ENCODE measurements around the gene APBA2. TPM values are rescaled to one million over a fixed set of nuclear protein-coding genes. Genes with fewer than 3 reads are reported as not detected.

The APBA2 gene
- total RNA-seq, 2 donors from 2014 or later: 2.3 to 3.8 TPM

GRCh38 chr15:29126208-29126536, 240.4 kb downstream of the APBA2 start:
- Mint-ChIP-seq H3K27me3 (peaks cover 3% of the 10 kb centered on the region), H3K27ac (no peak overlapping the region), H3K9me3 (no peaks in the 10 kb centered on the region), H3K4me3 (no peak overlapping the region), H3K4me1 (no peaks in the 10 kb centered on the region), H3K36me3 (ENCODE audit: low read depth) (no peaks in the 10 kb centered on the region)
- ATAC-seq (replicated peaks): no peak

DNA sequence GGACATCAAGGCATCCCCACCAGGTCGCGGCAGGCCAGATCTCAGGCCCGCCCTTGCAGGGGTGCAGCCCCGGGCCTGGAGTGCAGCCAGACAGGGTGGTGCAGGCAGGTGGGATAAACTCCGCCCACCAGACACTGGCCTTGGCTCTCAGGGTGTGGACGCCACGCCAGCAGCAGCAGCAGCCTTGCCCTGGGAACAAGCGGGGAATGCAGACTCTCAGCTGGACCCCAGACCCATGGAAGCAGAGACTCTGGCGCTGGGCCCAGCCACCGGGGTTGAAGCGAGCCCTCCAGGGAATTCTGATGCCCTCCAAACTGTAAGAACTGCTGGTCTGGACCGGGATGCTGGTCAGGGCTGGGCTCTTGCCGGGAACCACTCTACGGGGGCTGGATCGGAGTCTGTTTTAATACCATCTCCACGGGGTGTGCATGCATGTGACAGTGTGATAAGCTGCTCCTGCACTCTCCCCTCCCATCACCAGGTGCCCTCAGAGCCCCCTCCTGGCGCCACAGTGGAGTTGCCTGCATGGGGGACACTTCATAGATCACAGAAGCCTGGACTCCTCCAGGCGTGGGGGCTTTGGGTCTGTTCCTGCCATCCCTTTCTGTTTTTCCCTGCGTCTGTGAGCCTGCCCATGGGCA, 241.2 kb downstream of the APBA2 start:
- ATAC-seq (replicated peaks): no peak
- H3K4me3 Mint-ChIP-seq: no peak overlapping the region
- no peaks in the 10 kb centered on the region for H3K9me3 Mint-ChIP-seq
- H3K36me3 Mint-ChIP-seq (ENCODE audit: low read depth): no peaks in the 10 kb centered on the region
- no peak overlapping the region for H3K27ac Mint-ChIP-seq
- H3K4me1 Mint-ChIP-seq: no peaks in the 10 kb centered on the region
- H3K27me3 Mint-ChIP-seq: peaks cover 6% of the 10 kb centered on the region

- no peak overlapping the region for H3K4me3 Mint-ChIP-seq
- no peaks in the 10 kb centered on the region for H3K9me3 Mint-ChIP-seq
- no peak for ATAC-seq (replicated peaks)
- H3K27ac Mint-ChIP-seq: no peak overlapping the region
- H3K27me3 Mint-ChIP-seq: peaks cover 6% of the 10 kb centered on the region
- H3K4me1 Mint-ChIP-seq: no peaks in the 10 kb centered on the region
- no peaks in the 10 kb centered on the region for H3K36me3 Mint-ChIP-seq (ENCODE audit: low read depth)
Measured at GRCh38 chr15:29127506-29128430, 242.0 kb downstream of the APBA2 start.

GRCh38 chr15:29128671-29129070, 242.9 kb downstream of the APBA2 start:
- no peak for ATAC-seq (replicated peaks)
- H3K36me3 Mint-ChIP-seq (ENCODE audit: low read depth): no peaks in the 10 kb centered on the region
- H3K27me3 Mint-ChIP-seq: peaks cover 11% of the 10 kb centered on the region
- H3K4me3 Mint-ChIP-seq: no peak overlapping the region
- H3K27ac Mint-ChIP-seq: no peak overlapping the region
- no peaks in the 10 kb centered on the region for H3K9me3 Mint-ChIP-seq
- no peaks in the 10 kb centered on the region for H3K4me1 Mint-ChIP-seq

DNA sequence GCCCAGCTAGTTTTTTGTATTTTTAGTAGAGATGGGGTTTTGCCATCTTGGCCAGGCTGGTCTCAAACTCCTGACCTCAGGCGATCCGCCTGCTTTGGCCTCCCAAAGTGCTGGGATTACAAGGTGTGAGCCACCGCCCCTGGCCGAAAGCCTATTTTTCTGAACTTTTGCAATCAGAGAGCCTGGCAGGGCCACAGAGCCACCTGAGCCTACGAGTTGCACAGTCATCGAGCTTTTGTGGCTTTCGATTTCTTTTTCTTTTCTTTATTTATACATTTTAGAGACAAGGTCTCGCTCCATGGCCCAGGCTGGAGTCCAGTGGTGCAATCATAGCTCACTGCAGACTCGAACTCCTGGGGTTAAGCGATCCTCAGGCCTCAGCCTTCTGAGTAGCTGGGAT, 243.4 kb downstream of the APBA2 start:
- H3K4me1 Mint-ChIP-seq: no peaks in the 10 kb centered on the region
- H3K36me3 Mint-ChIP-seq (ENCODE audit: low read depth): no peaks in the 10 kb centered on the region
- no peak overlapping the region for H3K27ac Mint-ChIP-seq
- no peaks in the 10 kb centered on the region for H3K9me3 Mint-ChIP-seq
- H3K4me3 Mint-ChIP-seq: no peak overlapping the region
- no peak for ATAC-seq (replicated peaks)
- peaks cover 15% of the 10 kb centered on the region for H3K27me3 Mint-ChIP-seq

GRCh38 chr15:29129926-29130325, 244.2 kb downstream of the APBA2 start:
- Mint-ChIP-seq H3K36me3 (ENCODE audit: low read depth) (no peaks in the 10 kb centered on the region), H3K9me3 (no peaks in the 10 kb centered on the region), H3K4me1 (no peaks in the 10 kb centered on the region), H3K4me3 (no peak overlapping the region), H3K27ac (no peak overlapping the region), H3K27me3 (peaks cover 15% of the 10 kb centered on the region)
- no peak for ATAC-seq (replicated peaks)

DNA sequence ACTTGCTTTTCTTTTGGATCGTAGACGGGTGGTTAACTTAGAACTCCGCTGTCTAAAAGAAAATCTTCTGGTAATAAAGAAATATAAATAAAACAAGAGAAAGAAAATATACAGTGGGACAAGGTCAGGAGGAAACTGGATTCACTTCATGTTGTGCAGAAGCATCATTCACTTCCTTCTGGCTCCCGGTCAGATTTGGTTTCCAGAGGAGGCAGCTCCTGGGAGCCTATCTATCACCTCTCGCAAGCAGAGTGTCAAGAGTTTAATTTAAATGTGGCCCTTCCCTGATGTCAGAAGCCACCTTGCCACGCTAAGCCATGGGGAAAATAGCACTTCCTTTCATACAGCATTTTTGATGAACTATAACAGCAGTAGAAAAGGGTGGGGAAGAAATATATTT, 244.7 kb downstream of the APBA2 start:
- Mint-ChIP-seq H3K27me3 (peaks cover 17% of the 10 kb centered on the region), H3K27ac (no peak overlapping the region), H3K4me3 (no peak overlapping the region), H3K36me3 (ENCODE audit: low read depth) (no peaks in the 10 kb centered on the region), H3K4me1 (no peaks in the 10 kb centered on the region), H3K9me3 (no peaks in the 10 kb centered on the region)
- no peak for ATAC-seq (replicated peaks)

- H3K27me3 Mint-ChIP-seq: peaks cover 17% of the 10 kb centered on the region
- no peak overlapping the region for H3K4me3 Mint-ChIP-seq
- no peaks in the 10 kb centered on the region for H3K36me3 Mint-ChIP-seq (ENCODE audit: low read depth)
- no peaks in the 10 kb centered on the region for H3K9me3 Mint-ChIP-seq
- ATAC-seq (replicated peaks): no peak
- H3K4me1 Mint-ChIP-seq: no peaks in the 10 kb centered on the region
- no peak overlapping the region for H3K27ac Mint-ChIP-seq
Measured at GRCh38 chr15:29130951-29131839, 245.4 kb downstream of the APBA2 start.

DNA sequence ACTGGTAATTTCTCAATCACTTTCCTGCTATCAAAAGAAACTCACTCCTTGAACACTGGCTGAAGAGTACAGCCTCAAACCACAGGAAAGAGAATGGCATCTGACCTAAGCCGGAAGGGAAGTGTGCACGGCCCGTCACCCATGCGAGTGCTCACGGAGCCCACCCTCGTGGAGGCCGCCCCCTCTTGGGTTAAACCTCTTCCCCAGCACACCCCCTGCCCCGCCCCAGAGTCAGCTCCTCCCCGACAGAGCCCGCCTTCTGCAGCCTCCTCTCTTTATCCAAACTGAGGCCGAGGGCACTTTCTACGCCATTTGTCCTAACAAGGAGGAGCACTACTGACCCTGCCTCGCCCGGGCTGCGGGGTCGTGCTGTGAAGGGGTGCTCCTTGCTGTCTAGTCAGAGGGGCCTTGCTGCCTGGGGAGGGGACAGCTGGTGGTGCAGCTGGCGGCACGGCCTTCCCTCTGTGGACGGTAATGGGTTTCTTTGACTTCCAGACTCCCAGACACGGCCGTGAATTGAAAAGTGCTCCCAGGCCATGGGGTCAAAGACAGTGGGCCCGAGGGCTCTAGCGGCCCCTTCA, 246.2 kb downstream of the APBA2 start:
- no peak for ATAC-seq (replicated peaks)
- Mint-ChIP-seq H3K36me3 (ENCODE audit: low read depth) (no peaks in the 10 kb centered on the region), H3K27ac (no peak overlapping the region)

DNA sequence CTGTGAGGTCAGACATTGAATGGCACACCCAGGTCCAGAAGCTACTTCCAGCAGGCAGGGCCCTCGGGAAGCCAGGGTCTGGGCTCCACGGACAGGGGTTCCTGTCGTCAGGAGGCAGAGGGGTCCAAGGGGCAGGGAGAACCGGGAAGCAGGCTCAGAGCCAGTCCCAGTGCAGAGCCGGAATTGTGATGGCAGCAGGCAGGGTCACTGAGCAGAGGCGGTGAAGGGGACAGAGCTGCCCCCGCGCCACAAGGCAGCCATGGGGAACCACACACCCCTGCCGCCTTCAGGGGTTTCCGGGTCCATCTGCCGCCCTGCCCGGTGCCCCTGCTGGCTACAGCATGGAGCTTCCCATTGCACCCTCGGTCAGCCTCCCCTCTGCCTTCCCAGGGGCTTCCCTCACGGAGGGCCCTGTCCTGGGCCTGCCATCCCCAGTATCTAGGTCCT, 247.0 kb downstream of the APBA2 start:
- Mint-ChIP-seq H3K27ac (no peak overlapping the region), H3K36me3 (ENCODE audit: low read depth) (no peaks in the 10 kb centered on the region), H3K9me3 (no peaks in the 10 kb centered on the region), H3K4me1 (no peaks in the 10 kb centered on the region), H3K27me3 (peaks cover 21% of the 10 kb centered on the region), H3K4me3 (no peak overlapping the region)
- no peak for ATAC-seq (replicated peaks)

More for the DNA sequence above, 246.2 kb downstream of the APBA2 start:
- H3K4me1 Mint-ChIP-seq: no peaks in the 10 kb centered on the region
- no peaks in the 10 kb centered on the region for H3K9me3 Mint-ChIP-seq
- H3K4me3 Mint-ChIP-seq: no peak overlapping the region
- peaks cover 21% of the 10 kb centered on the region for H3K27me3 Mint-ChIP-seq

DNA sequence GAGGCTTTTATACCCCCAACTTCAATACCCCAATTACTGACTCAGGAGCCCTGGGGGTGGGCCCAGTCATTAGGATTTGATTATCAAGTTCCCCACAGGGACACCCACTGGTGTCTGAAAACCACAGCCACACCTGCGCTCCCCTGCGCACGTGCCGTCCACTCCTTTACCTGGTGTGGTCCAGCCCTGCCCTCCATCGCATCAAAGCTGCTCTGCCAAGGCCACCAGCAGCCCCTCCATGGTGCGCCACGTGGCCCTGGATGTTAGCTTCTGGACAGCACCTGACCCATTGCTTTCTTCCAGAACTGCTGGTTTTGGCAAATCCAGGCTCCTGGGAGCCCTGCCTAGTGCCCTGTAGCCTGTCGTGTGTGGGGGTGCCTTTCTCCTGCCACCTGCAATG, 247.5 kb downstream of the APBA2 start:
- ATAC-seq (replicated peaks): no peak
- H3K36me3 Mint-ChIP-seq (ENCODE audit: low read depth): no peaks in the 10 kb centered on the region
- no peak overlapping the region for H3K4me3 Mint-ChIP-seq
- H3K27me3 Mint-ChIP-seq: peaks cover 22% of the 10 kb centered on the region
- H3K4me1 Mint-ChIP-seq: no peaks in the 10 kb centered on the region
- H3K9me3 Mint-ChIP-seq: no peaks in the 10 kb centered on the region
- no peak overlapping the region for H3K27ac Mint-ChIP-seq

DNA sequence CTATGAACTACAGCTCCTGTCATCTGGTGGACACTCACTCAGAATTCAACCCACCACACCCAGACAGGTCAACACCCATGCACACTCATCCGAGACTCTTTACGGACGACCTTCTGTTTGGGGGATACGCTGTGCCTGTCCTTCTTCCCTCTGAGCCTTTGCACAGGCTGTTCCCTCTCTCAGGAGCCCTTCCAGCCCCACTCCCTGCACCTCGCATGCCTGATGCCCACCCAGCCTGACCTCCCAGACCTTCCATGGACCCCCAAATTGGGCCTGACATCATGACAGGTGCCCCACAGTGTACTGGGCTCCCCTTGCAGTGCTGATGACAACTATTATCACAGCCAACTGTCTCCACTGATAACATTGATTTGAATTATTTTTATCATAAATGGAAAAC, 248.0 kb downstream of the APBA2 start:
- no peaks in the 10 kb centered on the region for H3K9me3 Mint-ChIP-seq
- H3K4me3 Mint-ChIP-seq: no peak overlapping the region
- H3K4me1 Mint-ChIP-seq: no peaks in the 10 kb centered on the region
- peaks cover 25% of the 10 kb centered on the region for H3K27me3 Mint-ChIP-seq
- no peak overlapping the region for H3K27ac Mint-ChIP-seq
- ATAC-seq (replicated peaks): no peak
- H3K36me3 Mint-ChIP-seq (ENCODE audit: low read depth): no peaks in the 10 kb centered on the region

DNA sequence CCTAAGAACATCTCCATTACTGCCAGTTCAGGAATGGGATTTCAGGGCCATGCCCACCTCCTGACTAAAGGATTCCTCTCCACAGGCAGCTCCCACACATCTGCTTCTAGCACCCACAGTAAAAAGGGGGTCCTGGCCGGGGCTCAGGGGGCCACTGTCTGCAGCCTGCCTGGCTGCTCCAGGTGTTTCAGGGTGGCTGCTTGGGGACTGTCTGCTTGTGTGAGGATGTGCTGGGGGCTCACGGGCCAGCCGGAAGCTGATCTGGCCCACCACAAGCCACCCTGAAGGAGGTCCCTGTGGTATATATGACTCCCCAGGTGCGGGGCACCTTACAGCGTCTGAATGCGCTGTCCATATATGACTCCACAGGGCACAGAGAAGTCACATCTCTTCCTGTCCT, 248.5 kb downstream of the APBA2 start:
- Mint-ChIP-seq H3K4me1 (no peaks in the 10 kb centered on the region), H3K9me3 (no peaks in the 10 kb centered on the region), H3K27me3 (peaks cover 27% of the 10 kb centered on the region), H3K4me3 (no peak overlapping the region), H3K27ac (no peak overlapping the region), H3K36me3 (ENCODE audit: low read depth) (no peaks in the 10 kb centered on the region)
- no peak for ATAC-seq (replicated peaks)

- H3K27ac Mint-ChIP-seq: no peak overlapping the region
- no peak for ATAC-seq (replicated peaks)
- H3K4me1 Mint-ChIP-seq: peaks cover 2% of the 10 kb centered on the region
- H3K36me3 Mint-ChIP-seq (ENCODE audit: low read depth): no peaks in the 10 kb centered on the region
- H3K9me3 Mint-ChIP-seq: no peaks in the 10 kb centered on the region
- H3K4me3 Mint-ChIP-seq: no peak overlapping the region
- H3K27me3 Mint-ChIP-seq: peaks cover 28% of the 10 kb centered on the region
Measured at GRCh38 chr15:29134641-29135308, 249.0 kb downstream of the APBA2 start.
